ENCODE measurements around the gene CENATAC. TPM values are rescaled to one million over a fixed set of nuclear protein-coding genes. Genes with fewer than 3 reads are reported as not detected.
A peak's percentile ranks its signal among the peaks of the same experiment; 100 is the strongest.
"Not testable (repeated sequence)": the region's sequence is repeated elsewhere in the genome, so short reads cannot be mapped to it uniquely, and the experiment has no call there.

The CENATAC gene
- total RNA-seq = 9.4 TPM
- long read RNA-seq, partial matches to known transcripts = 2 of 8 reads
- long read RNA-seq, other reads (novel, unspliced or antisense) = 2 of 8 reads

- intact Hi-C loops (cut with micrococcal nuclease) = no loop called here
Observed at GRCh38 chr11:118997627-118998387, at the start of gene CENATAC. TSS of gene CENATAC (plus strand) at chr11:118998138. CDS start at chr11:118998198, 60 bp downstream.

GRCh38 chr11:118953265-118953664, 44.7 kb upstream of the CENATAC start:
- intact Hi-C loops (cut with micrococcal nuclease) = no loop called here
- ATAC-seq (no peak), DNase-seq (no peak)

More at GRCh38 chr11:118997627-118998387, at the start of gene CENATAC:
- DNase-seq (peak; percentile 98), ATAC-seq (peak; percentile 100)

- ATAC-seq; DNase-seq; intact Hi-C loops (cut with micrococcal nuclease): not testable (repeated sequence)
Observed at GRCh38 chr11:118953976-118954375, 44.0 kb upstream of the CENATAC start.

GRCh38 chr11:118956094-118956846, 41.7 kb upstream of the CENATAC start, which contains the start of gene UPK2:
TSS of gene UPK2 (plus strand) at chr11:118956298. CDS start at chr11:118956351, 53 bp downstream.
- DNase-seq = peak; percentile 92
- peak; percentile 97 for ATAC-seq
- intact Hi-C loops (cut with micrococcal nuclease) = no loop called here

- intact Hi-C loops (cut with micrococcal nuclease) = no loop called here
- DNase-seq = no peak
- no peak for ATAC-seq
Observed at GRCh38 chr11:118956847-118957469, 41.0 kb upstream of the CENATAC start.

GRCh38 chr11:118957549-118957948, 40.4 kb upstream of the CENATAC start:
- no peak for ATAC-seq
- intact Hi-C loops (cut with micrococcal nuclease) = no loop called here

GRCh38 chr11:118957968-118958367, 40.0 kb upstream of the CENATAC start:
- no peak for ATAC-seq
- intact Hi-C loops (cut with micrococcal nuclease) = no loop called here

More at GRCh38 chr11:118957549-118957948, 40.4 kb upstream of the CENATAC start:
- no peak for DNase-seq

GRCh38 chr11:118958577-118958976, 39.4 kb upstream of the CENATAC start:
- intact Hi-C loops (cut with micrococcal nuclease) = no loop called here
- DNase-seq = no peak
- no peak for ATAC-seq

More at GRCh38 chr11:118957968-118958367, 40.0 kb upstream of the CENATAC start:
- DNase-seq = no peak

GRCh38 chr11:118961189-118961588, 36.7 kb upstream of the CENATAC start:
- ATAC-seq = no peak
- intact Hi-C loops (cut with micrococcal nuclease) = no loop called here
- no peak for DNase-seq

- intact Hi-C loops (cut with micrococcal nuclease) = no loop called here
- ATAC-seq = no peak
- DNase-seq = no peak
Observed at GRCh38 chr11:118961591-118961990, 36.3 kb upstream of the CENATAC start.

GRCh38 chr11:118969508-118969907, 28.4 kb upstream of the CENATAC start:
- intact Hi-C loops (cut with micrococcal nuclease) = not testable (repeated sequence)

GRCh38 chr11:118971646-118972045, 26.3 kb upstream of the CENATAC start, which contains the start of gene FOXR1:
TSS of gene FOXR1 (plus strand) at chr11:118971761. CDS start at chr11:118971932, 171 bp downstream.
- no peak for DNase-seq
- intact Hi-C loops (cut with micrococcal nuclease) = no loop called here

More at GRCh38 chr11:118969508-118969907, 28.4 kb upstream of the CENATAC start:
- not testable (repeated sequence) for ATAC-seq, DNase-seq

GRCh38 chr11:118973985-118974384, 24.0 kb upstream of the CENATAC start:
- DNase-seq (no peak), ATAC-seq (no peak)
- intact Hi-C loops (cut with micrococcal nuclease) = no loop called here

More at GRCh38 chr11:118971646-118972045, 26.3 kb upstream of the CENATAC start, which contains the start of gene FOXR1:
- no peak for ATAC-seq

GRCh38 chr11:118975771-118976709, 21.9 kb upstream of the CENATAC start:
- peak; percentile 32 for ATAC-seq
- DNase-seq = peak; percentile 31
- intact Hi-C loops (cut with micrococcal nuclease) = no loop called here

- DNase-seq = no peak
- intact Hi-C loops (cut with micrococcal nuclease) = no loop called here
- ATAC-seq = no peak
Observed at GRCh38 chr11:118979434-118979833, 18.5 kb upstream of the CENATAC start.

GRCh38 chr11:118980191-118980881, 17.6 kb upstream of the CENATAC start:
- ATAC-seq (peak; percentile 70), DNase-seq (peak; percentile 63)
- intact Hi-C loops (cut with micrococcal nuclease) = no loop called here

- DNase-seq; intact Hi-C loops (cut with micrococcal nuclease): not testable (repeated sequence)
- peak; percentile 12 for ATAC-seq
Observed at GRCh38 chr11:118984337-118984736, 13.6 kb upstream of the CENATAC start.

- intact Hi-C loops (cut with micrococcal nuclease) = no loop called here
- DNase-seq = no peak
- ATAC-seq = peak; percentile 21
Observed at GRCh38 chr11:118984825-118985224, 13.1 kb upstream of the CENATAC start.
